Stimulated activated CD4-positive, alpha-beta T cell treated with anti-CD3 and anti-CD28 coated beads, Interleukin-1b, Interleukin-23, amount 100 ng/mL, for 1 hour (primary cell): ENCODE data around the gene OTOG.
A peak's percentile ranks its signal among the peaks of the same experiment; 100 is the strongest.

Source experiments
- DNase-seq, 2 donors: peaks; one replicate each; pipeline ENCODE4 v3.0.0-alpha.2; 2020; ENCODE audit warnings: low read depth in 2 of 2

The OTOG gene

GRCh38 chr11:17547051-17547577 is at the start of gene OTOG:
OTOG (plus strand) TSS chr11:17547259; CDS start chr11:17547373, 114 bp downstream.
- no peak for DNase-seq

- DNase-seq, result no peak
Measured at GRCh38 chr11:17498058-17498457, 49.0 kb upstream of the OTOG start.

- DNase-seq, result no peak
Measured at GRCh38 chr11:17498475-17498874, 48.6 kb upstream of the OTOG start.

GRCh38 chr11:17500673-17501072 is 46.4 kb upstream of the OTOG start:
- no peak for DNase-seq

GRCh38 chr11:17502630-17503029 is 44.4 kb upstream of the OTOG start:
- DNase-seq, result no peak

GRCh38 chr11:17504330-17505107 is 42.5 kb upstream of the OTOG start:
- peak; percentile 33 to 73 for DNase-seq

- no peak for DNase-seq
Measured at GRCh38 chr11:17505146-17505545, 41.9 kb upstream of the OTOG start.

- DNase-seq, result no peak
Measured at GRCh38 chr11:17506314-17506713, 40.7 kb upstream of the OTOG start.

GRCh38 chr11:17506942-17507341 is 40.1 kb upstream of the OTOG start:
- no peak for DNase-seq

- no peak for DNase-seq
Measured at GRCh38 chr11:17507773-17508172, 39.3 kb upstream of the OTOG start.

GRCh38 chr11:17508306-17508705 is 38.8 kb upstream of the OTOG start:
- DNase-seq, result no peak

GRCh38 chr11:17508791-17509190 is 38.3 kb upstream of the OTOG start:
- no peak for DNase-seq

- no peak for DNase-seq
Measured at GRCh38 chr11:17510507-17511206, 36.4 kb upstream of the OTOG start.

- no peak for DNase-seq
Measured at GRCh38 chr11:17511571-17511970, 35.5 kb upstream of the OTOG start.

- no peak for DNase-seq
Measured at GRCh38 chr11:17512101-17512500, 35.0 kb upstream of the OTOG start.

- DNase-seq, result no peak
Measured at GRCh38 chr11:17513853-17514252, 33.2 kb upstream of the OTOG start.

- DNase-seq, result no peak
Measured at GRCh38 chr11:17514476-17514875, 32.6 kb upstream of the OTOG start.

GRCh38 chr11:17515443-17516176 is 31.4 kb upstream of the OTOG start:
- DNase-seq, result no peak

- no peak for DNase-seq
Measured at GRCh38 chr11:17516551-17517150, 30.4 kb upstream of the OTOG start.

GRCh38 chr11:17517186-17517585 is 29.9 kb upstream of the OTOG start:
- no peak for DNase-seq

- DNase-seq, result no peak
Measured at GRCh38 chr11:17518366-17518765, 28.7 kb upstream of the OTOG start.
